H1 (cell line): ENCODE results near the gene GLMP. TPM values are rescaled to one million over a fixed set of nuclear protein-coding genes. Genes with fewer than 3 reads are reported as not detected.

Source experiments
- BRCA1 ChIP-seq: IDR thresholded peaks from 2 replicates; pipeline ENCODE4 v1.6.1; 2012; ENCODE audit warnings: low read depth, low read length, improper control_type of control experiment
- CHD2 ChIP-seq: IDR thresholded peaks from 2 replicates; pipeline ENCODE4 v1.6.1; 2012; ENCODE audit warnings: low read length, improper control_type of control experiment
- KDM5A ChIP-seq: fragments of 200-600 bp; IDR thresholded peaks from 2 replicates; pipeline ENCODE4 v1.7.1; 2012; ENCODE audit warnings: mild to moderate bottlenecking, low read length, inconsistent platforms, mixed read lengths
- NANOG ChIP-seq: IDR thresholded peaks from 2 replicates; pipeline ENCODE4 v1.6.1; 2011; ENCODE audit warnings: low read length, low read depth, mild to moderate bottlenecking, inconsistent platforms; ENCODE audit not compliant: insufficient read depth, poor library complexity, severe bottlenecking
- NRF1 ChIP-seq: IDR thresholded peaks from 2 replicates; pipeline ENCODE4 v1.6.1; 2011; ENCODE audit warnings: mild to moderate bottlenecking, low read depth, low read length, improper control_type of control experiment
- POLR2A ChIP-seq, 2 experiments: IDR thresholded peaks; 1 replicate in 1 of 2; 2 replicates in 1 of 2; pipeline ENCODE4 v1.6.1; 2011; ENCODE audit warnings: low read depth in 2 of 2, low read length in 2 of 2, mild to moderate bottlenecking in 2 of 2; ENCODE audit errors: control extremely low read depth in 1 of 2
- RFX5 ChIP-seq: IDR thresholded peaks from 2 replicates; pipeline ENCODE4 v1.6.1; 2011; ENCODE audit warnings: low read depth, low read length, improper control_type of control experiment, borderline replicate concordance
- SAP30 ChIP-seq: fragments of 300-600 bp; sonication (generic); IDR thresholded peaks from 2 replicates; pipeline ENCODE4 v1.7.1; 2012; ENCODE audit warnings: low read length, moderate library complexity, mild to moderate bottlenecking, inconsistent platforms; ENCODE audit not compliant: insufficient read depth, insufficient replicate concordance
- SIN3A ChIP-seq, 2 experiments: IDR thresholded peaks in 1 of 2; conservative IDR thresholded peaks in 1 of 2; 2 replicates each; pipeline ENCODE4 v1.6.1; 2011 to 2012; ENCODE audit warnings: low read length in 2 of 2, improper control_type of control experiment in 1 of 2, low read depth in 1 of 2, mild to moderate bottlenecking in 1 of 2
- SIRT6 ChIP-seq: IDR thresholded peaks from one replicate; pipeline ENCODE4 v1.7.1; 2012; ENCODE audit warnings: low read length, inconsistent platforms
- polyA plus RNA-seq, 7 experiments: library from polyadenylated mRNA; depleted of rRNA in 3 of 7; stranded (reverse) in 5 of 7; unstranded in 2 of 7; fragments of >200 nt in 5 of 7; fragments of 200-250 nt in 2 of 7; gene quantifications; 1 replicate in 5 of 7; 2 replicates in 1 of 7; 4 replicates in 1 of 7; pipeline versions ENCODE4 v1.2.1 to v1.2.3, GENCODE V29; 2011 to 2013; ENCODE audit warnings: missing spikeins in 2 of 7, mixed read lengths in 2 of 7
- total RNA-seq: library from RNA; stranded (reverse); fragmentation: NEBNext Ultra II Directional; extraction: Animal tissue kit (Norgen Biotek cat#: 25700); gene quantifications from 2 replicates; pipeline ENCODE4 v1.2.1, GENCODE V29; 2021
- TF ChIP-seq, protein P1 (sequence below): IDR thresholded peaks from 2 replicates; pipeline ENCODE4 v1.6.1; 2012; ENCODE audit warnings: inconsistent platforms
- TF ChIP-seq, protein P2 (sequence below): IDR thresholded peaks from 2 replicates; pipeline ENCODE4 v1.6.1; 2012; ENCODE audit warnings: inconsistent platforms
- TF ChIP-seq, protein P3 (sequence below): IDR thresholded peaks from 2 replicates; pipeline ENCODE4 v1.6.1; 2011; ENCODE audit warnings: low read depth, mild to moderate bottlenecking, low read length; ENCODE audit not compliant: insufficient read depth

Gene GLMP
- total and polyA plus RNA-seq, 2 of the 8 experiments (the other 6 are each of a cell fraction or from before 2014, with no cell fraction given) = 48.1 to 59.5 TPM

DNA sequence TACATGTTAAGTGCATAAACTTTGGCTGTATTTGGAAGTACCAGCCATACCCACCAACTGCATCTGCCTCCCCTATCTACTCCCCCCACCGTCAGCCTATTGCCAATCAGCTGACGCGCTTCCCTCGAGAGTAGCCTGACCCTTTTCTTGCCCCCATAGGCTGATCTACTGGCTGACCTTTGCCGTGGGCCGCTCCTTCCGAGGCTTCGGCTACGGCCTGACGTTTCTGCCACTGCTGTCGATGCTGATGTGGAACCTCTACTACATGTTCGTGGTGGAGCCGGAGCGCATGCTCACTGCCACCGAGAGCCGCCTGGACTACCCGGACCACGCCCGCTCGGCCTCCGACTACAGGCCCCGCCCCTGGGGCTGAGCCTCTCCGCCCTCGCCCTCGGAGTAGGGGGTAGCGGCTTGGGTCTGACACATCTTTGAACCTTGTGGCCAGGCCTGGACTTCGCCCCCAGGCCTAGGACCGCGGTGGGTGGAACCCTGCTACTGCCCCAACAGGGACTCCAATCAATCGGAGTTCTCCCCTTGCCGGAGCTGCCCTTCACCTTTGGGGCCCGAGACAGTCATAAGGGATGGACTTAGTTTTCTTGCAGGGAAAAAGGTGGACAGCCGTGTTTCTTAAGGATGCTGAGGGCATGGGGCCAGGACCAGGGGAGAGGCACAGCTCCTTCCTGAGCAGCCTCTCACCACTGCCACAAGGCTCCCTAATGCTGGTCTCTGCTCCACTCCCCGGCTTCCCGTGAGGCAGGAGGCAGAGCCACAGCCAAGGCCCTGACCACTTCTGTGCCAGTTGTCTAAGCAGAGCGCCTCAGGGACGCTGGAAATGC lies 4.0 kb downstream of the GLMP start (continued):
- TF ChIP-seq SAP30 = no peak
- TF ChIP-seq BRCA1 = no peak
- TF ChIP-seq, protein P1, sequence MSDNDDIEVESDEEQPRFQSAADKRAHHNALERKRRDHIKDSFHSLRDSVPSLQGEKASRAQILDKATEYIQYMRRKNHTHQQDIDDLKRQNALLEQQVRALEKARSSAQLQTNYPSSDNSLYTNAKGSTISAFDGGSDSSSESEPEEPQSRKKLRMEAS = peak; percentile 76
- peak; percentile 67 for TF ChIP-seq NRF1
- TF ChIP-seq, protein P2, sequence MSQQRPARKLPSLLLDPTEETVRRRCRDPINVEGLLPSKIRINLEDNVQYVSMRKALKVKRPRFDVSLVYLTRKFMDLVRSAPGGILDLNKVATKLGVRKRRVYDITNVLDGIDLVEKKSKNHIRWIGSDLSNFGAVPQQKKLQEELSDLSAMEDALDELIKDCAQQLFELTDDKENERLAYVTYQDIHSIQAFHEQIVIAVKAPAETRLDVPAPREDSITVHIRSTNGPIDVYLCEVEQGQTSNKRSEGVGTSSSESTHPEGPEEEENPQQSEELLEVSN = 0 out of 2 replicates have a peak, but pooled peaks have one; percentile 23
- no peak for TF ChIP-seq CHD2
- no peak for TF ChIP-seq RFX5
- no peak for TF ChIP-seq NANOG
- TF ChIP-seq KDM5A = no peak
- no peak for TF ChIP-seq SIRT6
- TF ChIP-seq SIN3A (conservative IDR thresholded peaks at IDR 0.05 in 1 of 2, IDR thresholded peaks at IDR 0.05 in 1 of 2; ENCODE audit: low read depth in 1 of 2, low read length in 2 of 2) = peak in 1 of 2 experiments; percentile 61; a peak in 2 of 4 replicates
- peak; percentile 31 to 59; a peak in 2 of 3 replicates for TF ChIP-seq POLR2A (IDR thresholded peaks at IDR 0.05; ENCODE audit: control extremely low read depth in 1 of 2, low read depth in 2 of 2, low read length in 2 of 2)
- TF ChIP-seq, protein P3, sequence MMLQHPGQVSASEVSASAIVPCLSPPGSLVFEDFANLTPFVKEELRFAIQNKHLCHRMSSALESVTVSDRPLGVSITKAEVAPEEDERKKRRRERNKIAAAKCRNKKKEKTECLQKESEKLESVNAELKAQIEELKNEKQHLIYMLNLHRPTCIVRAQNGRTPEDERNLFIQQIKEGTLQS = no peak
